Ectodermal cell (in vitro differentiated cells): Measurements from ENCODE around the gene MAD1L1.

Experiments
- H3K27ac ChIP-seq: 2 replicates; pipeline ENCODE4 v1.7.0; 2013; ENCODE audit warnings: mild to moderate bottlenecking, low read depth, low read length; ENCODE audit not compliant: insufficient read depth, poor library complexity, severe bottlenecking
- H3K27me3 ChIP-seq: 2 replicates; pipeline ENCODE4 v1.7.0; 2013; ENCODE audit warnings: mild to moderate bottlenecking, low read length; ENCODE audit not compliant: insufficient read depth, control insufficient read depth, poor library complexity, severe bottlenecking
- H3K36me3 ChIP-seq: one replicate; pipeline ENCODE4 v1.7.0; 2013; ENCODE audit warnings: low read length; ENCODE audit not compliant: control insufficient read depth, insufficient read depth
- H3K4me1 ChIP-seq: one replicate; pipeline ENCODE4 v1.7.0; 2013; ENCODE audit warnings: low read length; ENCODE audit not compliant: control insufficient read depth, insufficient read depth
- H3K4me3 ChIP-seq: 2 replicates; pipeline ENCODE4 v1.7.0; 2013; ENCODE audit warnings: low read depth, low read length, control low read depth; ENCODE audit not compliant: insufficient read depth
- H3K9me3 ChIP-seq: 2 replicates; pipeline ENCODE4 v1.7.0; 2013; ENCODE audit warnings: mild to moderate bottlenecking, low read length, moderate library complexity; ENCODE audit not compliant: control insufficient read depth
- WGBS, 2 experiments: methylation state at CpG; one replicate each; pipeline ENCODE4 v1.1.7; 2013; ENCODE audit warnings: missing lambda C conversion rate in 2 of 2; 5-methylcytosine and 5-hydroxymethylcytosine counted together

The MAD1L1 gene

DNA sequence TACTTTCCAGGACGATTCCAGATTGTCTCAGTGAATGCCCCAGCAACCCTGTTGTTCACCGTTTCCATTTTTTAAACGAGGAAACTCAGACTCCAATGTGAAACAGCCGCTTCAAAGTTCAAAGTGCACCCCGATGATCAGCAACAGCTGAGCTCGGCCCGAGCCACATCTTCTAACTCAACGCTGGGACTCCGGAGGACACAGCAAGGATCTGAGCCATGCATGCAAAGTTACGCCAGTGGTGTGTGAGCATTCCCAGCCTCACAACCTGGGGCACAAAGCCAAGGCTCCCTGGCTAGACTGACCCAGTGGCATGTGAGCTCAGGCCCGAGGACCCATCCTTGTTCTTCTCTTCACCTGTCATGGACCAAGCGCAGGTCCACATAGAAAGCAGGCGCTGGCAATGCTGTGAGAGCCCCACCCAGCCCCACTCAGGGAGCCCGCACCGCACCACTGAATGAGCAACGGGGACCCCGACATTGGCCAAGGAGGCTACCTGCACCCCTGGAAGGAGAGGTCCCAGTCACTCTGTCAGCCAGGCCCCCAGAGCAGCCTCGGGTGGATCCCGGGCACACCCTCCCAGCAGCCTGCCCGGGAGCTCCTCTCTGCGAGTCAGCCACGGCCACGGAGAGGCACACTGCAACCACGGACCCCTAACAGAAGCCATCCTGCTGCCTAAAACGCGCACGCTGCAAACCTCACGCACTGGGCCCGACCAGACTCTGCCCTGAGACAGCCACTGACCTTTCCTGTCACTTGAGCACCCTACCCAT lies 82.9 kb downstream of the MAD1L1 start:
- Histone ChIP-seq H3K36me3 (peaks cover 9% of the 10 kb centered on the region), H3K9me3 (no peaks in the 10 kb centered on the region), H3K4me1 (peaks cover 10% of the 10 kb centered on the region), H3K27ac (no peak overlapping the region), H3K4me3 (no peak overlapping the region), H3K27me3 (no peaks in the 10 kb centered on the region)
- whole genome bisulfite sequencing, 2 experiments: 94 to 96% methylated on average over 29 of the region's 29 CpGs

DNA sequence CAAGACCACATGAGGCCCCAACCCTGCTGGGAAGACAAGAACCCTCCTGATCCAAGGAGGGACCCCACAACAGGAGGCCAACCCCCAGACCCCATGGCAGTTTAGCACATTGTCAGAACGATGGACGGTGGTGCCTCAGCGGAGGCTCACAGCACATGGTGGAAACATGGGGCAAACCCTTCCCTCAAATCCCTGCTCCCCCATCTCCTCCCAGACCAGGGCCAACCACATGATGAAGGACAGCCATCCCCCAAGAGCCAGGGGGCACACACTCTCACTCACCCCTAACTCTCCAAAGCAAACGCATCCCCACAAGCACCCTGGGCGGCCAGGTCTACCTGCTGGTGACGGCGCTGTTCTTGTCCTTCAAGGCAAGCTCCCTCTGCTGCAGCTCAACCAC lies 83.9 kb downstream of the MAD1L1 start:
- Histone ChIP-seq H3K36me3 (peaks cover 10% of the 10 kb centered on the region), H3K4me3 (no peak overlapping the region), H3K9me3 (no peaks in the 10 kb centered on the region), H3K4me1 (peaks cover 10% of the 10 kb centered on the region), H3K27me3 (no peaks in the 10 kb centered on the region), H3K27ac (no peak overlapping the region)
- 96% methylated on average over 7 of the region's 7 CpGs for WGBS, 2 experiments

DNA sequence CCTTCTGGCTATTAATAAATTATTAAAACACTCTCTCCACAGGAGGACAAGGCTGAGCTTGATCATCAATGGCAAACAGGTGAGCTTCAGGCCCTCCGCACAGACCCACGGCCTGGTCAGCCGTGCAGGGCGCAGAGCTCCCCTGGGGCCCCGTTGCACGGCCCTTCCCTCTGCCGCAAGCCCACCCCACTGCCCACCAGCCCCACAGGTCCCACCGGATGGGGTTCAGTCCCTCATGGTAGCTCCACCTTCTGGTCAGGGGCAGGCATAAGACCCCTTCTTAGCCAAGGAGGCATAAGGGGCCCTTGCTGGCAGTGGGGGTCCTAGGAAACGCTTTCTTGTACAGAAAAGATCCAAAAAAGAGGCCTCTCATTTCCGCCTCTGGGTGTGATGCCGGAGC lies 84.6 kb downstream of the MAD1L1 start:
- WGBS, 2 experiments: 92 to 94% methylated on average over 11 of the region's 11 CpGs
- H3K27ac ChIP-seq: no peak overlapping the region
- H3K9me3 ChIP-seq: no peaks in the 10 kb centered on the region
- no peak overlapping the region for H3K4me3 ChIP-seq
- no peaks in the 10 kb centered on the region for H3K27me3 ChIP-seq
- H3K36me3 ChIP-seq: peaks cover 10% of the 10 kb centered on the region
- peaks cover 10% of the 10 kb centered on the region for H3K4me1 ChIP-seq

DNA sequence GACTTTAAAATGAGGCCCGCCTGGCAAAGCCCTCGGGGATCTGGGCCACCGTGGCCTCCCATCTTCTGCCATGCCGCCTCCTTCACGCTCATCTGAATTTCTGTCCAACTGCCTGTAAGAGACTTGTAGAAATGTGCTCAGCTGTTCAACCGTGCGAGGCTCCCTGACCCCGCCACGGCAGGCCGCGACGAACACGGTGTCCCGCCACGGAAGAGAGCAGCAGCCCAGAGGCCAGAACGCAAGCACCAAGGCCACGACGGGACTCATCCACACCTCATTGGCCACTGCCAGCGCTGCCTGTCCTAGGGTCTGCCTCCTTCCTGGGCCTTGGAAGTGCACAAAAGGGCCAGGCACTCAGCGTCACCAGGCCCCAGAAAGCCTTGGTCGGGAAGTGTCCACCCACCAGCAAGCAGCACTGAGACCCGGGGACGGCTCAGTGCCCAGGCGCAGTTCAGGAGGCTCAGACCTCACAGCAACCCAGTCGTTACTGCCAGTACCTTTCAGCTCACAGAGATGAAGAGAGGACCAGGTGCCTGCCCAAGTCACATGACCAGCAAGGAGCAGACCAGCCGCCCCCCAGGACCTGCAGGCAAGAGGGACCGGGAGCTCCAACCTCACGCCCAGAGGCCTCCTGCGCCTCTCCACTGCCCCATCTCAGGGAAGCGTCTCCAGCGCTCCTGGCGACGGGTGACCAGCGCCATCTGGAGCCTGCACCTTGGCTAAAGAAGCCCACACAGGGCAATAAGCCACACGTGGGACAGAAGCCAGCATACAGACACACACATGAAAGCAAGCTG lies 85.9 kb downstream of the MAD1L1 start:
- no peaks in the 10 kb centered on the region for H3K27me3 ChIP-seq
- peaks cover 10% of the 10 kb centered on the region for H3K36me3 ChIP-seq
- no peak overlapping the region for H3K27ac ChIP-seq
- no peak overlapping the region for H3K4me3 ChIP-seq
- H3K9me3 ChIP-seq: no peaks in the 10 kb centered on the region
- 94% methylated on average over 35 of the region's 35 CpGs for WGBS, 2 experiments
- H3K4me1 ChIP-seq: peaks cover 10% of the 10 kb centered on the region

DNA sequence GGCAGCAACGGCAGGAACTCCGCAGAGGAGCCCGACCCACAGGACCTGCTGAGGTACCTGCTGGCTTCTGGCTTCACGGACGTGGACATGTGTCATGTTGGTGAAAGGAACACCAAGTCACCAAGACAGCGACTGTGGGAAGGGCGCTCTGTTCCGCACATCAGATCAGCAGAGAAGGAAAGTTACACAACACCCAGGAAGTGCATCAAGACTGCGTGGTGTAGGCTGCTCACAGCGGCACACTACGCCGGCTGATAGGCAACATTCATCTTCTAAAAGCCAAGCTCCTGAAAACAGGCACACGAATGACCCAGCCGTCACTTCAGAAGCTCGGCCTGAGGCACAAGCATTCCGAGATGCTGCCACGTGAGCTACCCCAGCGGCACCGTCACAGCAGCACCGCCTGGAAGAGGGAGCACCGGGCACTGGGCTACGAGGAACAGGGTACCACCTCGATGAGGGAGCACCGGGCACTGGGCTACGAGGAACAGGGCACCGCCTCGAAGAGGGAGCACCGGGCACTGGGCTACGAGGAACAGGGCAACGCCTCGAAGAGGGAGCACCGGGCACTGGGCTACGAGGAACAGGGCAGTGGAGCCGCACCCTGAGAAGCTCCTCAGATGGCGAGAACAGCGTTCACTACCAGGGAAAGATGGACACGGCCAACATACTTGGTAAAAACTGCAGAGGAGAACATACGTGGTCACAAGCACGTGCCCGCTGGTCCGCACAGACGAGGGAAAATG lies 86.7 kb downstream of the MAD1L1 start:
- H3K27ac ChIP-seq: no peak overlapping the region
- peaks cover 10% of the 10 kb centered on the region for H3K36me3 ChIP-seq
- H3K9me3 ChIP-seq: no peaks in the 10 kb centered on the region
- no peaks in the 10 kb centered on the region for H3K27me3 ChIP-seq
- H3K4me3 ChIP-seq: no peak overlapping the region
- peaks cover 6% of the 10 kb centered on the region for H3K4me1 ChIP-seq
- 95 to 96% methylated on average over 42 of the region's 42 CpGs for WGBS, 2 experiments

DNA sequence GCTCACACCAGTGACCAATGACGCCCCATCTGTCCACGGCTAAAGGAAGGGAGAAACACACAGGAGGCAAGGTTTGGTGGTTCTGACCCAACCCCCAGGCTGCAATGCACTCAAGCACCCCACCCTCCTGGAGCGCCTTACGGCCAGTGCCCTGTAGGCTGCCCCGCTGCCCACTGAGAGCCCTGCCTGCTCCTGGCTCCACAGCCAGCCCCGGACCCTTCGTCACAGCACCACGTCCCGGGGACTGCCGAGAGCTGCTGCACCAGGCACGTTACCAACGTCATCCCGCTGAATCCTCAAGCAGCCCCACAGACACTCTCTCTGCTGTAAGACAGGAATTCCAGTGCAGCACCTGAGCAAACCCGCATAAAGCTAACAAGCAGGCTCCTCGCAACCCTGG lies 87.8 kb downstream of the MAD1L1 start:
- peaks cover 10% of the 10 kb centered on the region for H3K36me3 ChIP-seq
- H3K27me3 ChIP-seq: no peaks in the 10 kb centered on the region
- no peaks in the 10 kb centered on the region for H3K9me3 ChIP-seq
- H3K4me1 ChIP-seq: no peaks in the 10 kb centered on the region
- no peak overlapping the region for H3K27ac ChIP-seq
- WGBS, 2 experiments: 96 to 97% methylated on average over 15 of the region's 15 CpGs
- no peak overlapping the region for H3K4me3 ChIP-seq

DNA sequence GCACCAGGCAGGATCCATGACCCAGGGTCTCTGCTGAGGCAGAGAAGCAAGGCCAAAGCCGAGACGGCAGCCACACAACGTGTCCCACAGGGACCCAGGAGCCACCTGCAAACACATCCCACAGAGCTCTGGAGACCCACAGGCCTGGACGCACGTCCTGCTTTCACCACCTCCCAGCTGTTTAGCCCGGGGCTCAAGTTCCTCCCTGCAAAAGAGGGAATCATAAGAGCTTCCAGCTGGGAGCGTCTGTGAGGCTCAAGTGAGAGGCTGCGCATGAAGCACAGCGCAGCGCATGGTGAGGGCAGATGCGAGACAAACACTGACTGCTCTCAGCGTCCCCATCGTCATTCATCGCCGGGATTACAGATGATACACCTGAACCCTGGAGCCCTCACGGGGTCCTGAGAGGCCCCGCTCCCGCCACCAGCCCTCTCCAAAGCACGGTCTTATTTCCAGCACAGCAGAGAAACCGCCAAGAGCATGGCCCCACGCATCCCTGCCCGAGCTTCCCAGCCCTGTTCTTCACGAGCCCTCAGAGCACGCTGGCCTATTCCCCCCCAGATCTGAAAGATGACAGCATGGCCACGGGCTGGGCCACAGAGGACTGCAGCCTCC lies 88.7 kb downstream of the MAD1L1 start:
- H3K27me3 ChIP-seq: no peaks in the 10 kb centered on the region
- H3K4me1 ChIP-seq: no peaks in the 10 kb centered on the region
- peaks cover 10% of the 10 kb centered on the region for H3K36me3 ChIP-seq
- no peaks in the 10 kb centered on the region for H3K9me3 ChIP-seq
- no peak overlapping the region for H3K27ac ChIP-seq
- no peak overlapping the region for H3K4me3 ChIP-seq
- WGBS, 2 experiments: 95% methylated on average over 25 of the region's 25 CpGs

DNA sequence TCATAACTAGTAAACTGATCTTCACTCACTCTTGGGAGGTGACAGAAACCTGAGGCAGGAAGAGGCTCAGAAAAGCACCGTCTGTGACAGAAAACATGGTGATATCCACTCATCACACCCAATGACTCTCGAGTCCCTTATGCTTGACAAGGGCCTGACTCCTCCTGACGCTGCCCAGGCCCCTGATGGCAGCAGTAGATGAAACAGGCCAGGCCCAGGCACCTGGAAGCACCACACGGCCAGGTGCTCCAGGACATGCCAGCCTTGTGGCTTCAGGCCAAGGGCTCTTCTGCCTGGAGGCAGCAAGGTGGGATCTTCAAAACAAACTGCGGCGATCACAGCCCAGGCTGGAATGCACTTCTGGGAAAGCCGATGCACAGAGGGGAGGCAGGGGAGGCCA lies 89.3 kb downstream of the MAD1L1 start:
- WGBS, 2 experiments: 94 to 95% methylated on average over 7 of the region's 7 CpGs
- Histone ChIP-seq H3K4me1 (no peaks in the 10 kb centered on the region), H3K27me3 (no peaks in the 10 kb centered on the region), H3K4me3 (no peak overlapping the region), H3K9me3 (no peaks in the 10 kb centered on the region), H3K36me3 (peaks cover 10% of the 10 kb centered on the region), H3K27ac (no peak overlapping the region)

DNA sequence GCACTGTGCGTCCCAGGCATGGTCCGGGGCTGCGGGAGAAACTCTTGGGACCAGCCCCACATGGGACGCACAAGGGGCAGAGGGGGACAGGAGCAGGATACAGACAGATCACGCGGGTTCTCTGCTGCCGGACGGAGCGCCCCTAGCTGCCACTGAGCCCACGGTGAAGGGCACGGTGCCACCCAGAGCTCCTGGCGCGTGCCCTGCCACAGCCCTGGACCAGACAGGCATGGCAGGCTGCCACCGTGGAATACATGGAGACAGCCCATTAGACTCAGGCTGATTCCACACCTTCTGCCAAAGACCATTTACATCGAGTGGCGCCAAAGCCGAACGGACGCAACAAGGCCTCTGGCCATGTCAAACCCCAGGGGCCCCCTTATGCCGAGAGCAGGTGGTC lies 90.4 kb downstream of the MAD1L1 start:
- no peaks in the 10 kb centered on the region for H3K27me3 ChIP-seq
- no peaks in the 10 kb centered on the region for H3K9me3 ChIP-seq
- H3K4me3 ChIP-seq: no peak overlapping the region
- no peak overlapping the region for H3K27ac ChIP-seq
- 96 to 97% methylated on average over 20 of the region's 20 CpGs for WGBS, 2 experiments
- no peaks in the 10 kb centered on the region for H3K4me1 ChIP-seq
- H3K36me3 ChIP-seq: peaks cover 10% of the 10 kb centered on the region

DNA sequence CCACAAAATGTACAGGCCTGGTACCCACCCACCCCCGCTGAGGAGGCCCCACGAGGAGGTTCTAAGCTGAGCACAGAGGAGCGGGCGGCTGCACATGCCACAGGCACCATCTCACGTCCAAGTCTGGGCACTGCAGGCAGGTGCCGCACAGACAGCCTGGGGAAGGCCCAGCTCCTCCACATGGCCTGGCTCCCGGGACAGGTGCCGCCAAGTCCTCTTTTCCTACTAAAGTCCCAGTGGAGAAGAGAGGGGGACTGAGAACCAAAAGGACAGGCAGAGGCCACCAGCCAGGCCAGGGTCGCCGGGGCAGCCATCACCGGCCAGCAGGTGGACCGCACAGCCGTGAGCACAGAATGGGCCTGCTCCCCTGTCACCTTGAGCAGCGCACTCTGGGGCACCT lies 91.1 kb downstream of the MAD1L1 start:
- WGBS, 2 experiments: 95% methylated on average over 14 of the region's 14 CpGs

More for the DNA sequence above, 91.1 kb downstream of the MAD1L1 start:
- no peaks in the 10 kb centered on the region for H3K4me1 ChIP-seq
- H3K27ac ChIP-seq: no peak overlapping the region
- H3K27me3 ChIP-seq: no peaks in the 10 kb centered on the region
- no peaks in the 10 kb centered on the region for H3K9me3 ChIP-seq
- no peak overlapping the region for H3K4me3 ChIP-seq
- peaks cover 10% of the 10 kb centered on the region for H3K36me3 ChIP-seq
